Suprapubic skin (tissue), 4 donors: Measurements from ENCODE around the gene METTL13. TPM values are rescaled to one million over a fixed set of nuclear protein-coding genes. Genes with fewer than 3 reads are reported as not detected.
A peak's percentile ranks its signal among the peaks of the same experiment; 100 is the strongest.

Experiments used
- DNase-seq, 2 donors: peaks; one replicate each; pipeline ENCODE4 v3.0.0-alpha.2; 2019; ENCODE audit warnings: low spot score in 2 of 2
- H3K27ac ChIP-seq: fragments of 200-600 bp; sonication (generic); one replicate; pipeline ENCODE4 v1.5.1; 2019
- H3K27me3 ChIP-seq: fragments of 200-600 bp; sonication (generic); one replicate; pipeline ENCODE4 v1.5.1; 2019
- H3K36me3 ChIP-seq: fragments of 200-600 bp; sonication (generic); one replicate; pipeline ENCODE4 v1.5.1; 2019
- H3K4me1 ChIP-seq: fragments of 200-600 bp; sonication (generic); one replicate; pipeline ENCODE4 v1.5.1; 2019
- H3K4me3 ChIP-seq: fragments of 200-600 bp; sonication (generic); one replicate; pipeline ENCODE4 v1.5.1; 2019; ENCODE audit warnings: mild to moderate bottlenecking
- H3K9me3 ChIP-seq: fragments of 200-600 bp; sonication (generic); one replicate; pipeline ENCODE4 v1.5.1; 2019
- CTCF ChIP-seq, 2 donors: fragments of 200-600 bp in 1 of 2; fragments of 450-650 bp in 1 of 2; sonication (generic) in 1 of 2; IDR thresholded peaks; one replicate each; pipeline ENCODE4 v1.5.1; 2016 to 2019; ENCODE audit warnings: antibody characterized with exemption in 2 of 2, mild to moderate bottlenecking in 1 of 2, moderate library complexity in 1 of 2
- EP300 ChIP-seq: sonication (generic); formaldehyde crosslinking; IDR thresholded peaks from one replicate; pipeline ENCODE4 v1.6.1; 2017; ENCODE audit warnings: antibody characterized with exemption
- POLR2A ChIP-seq, 2 donors: fragments of 450-650 bp; IDR thresholded peaks; one replicate each; pipeline ENCODE4 v1.6.1; 2017; ENCODE audit warnings: antibody characterized with exemption in 2 of 2, mild to moderate bottlenecking in 2 of 2, moderate library complexity in 2 of 2
- POLR2AphosphoS5 ChIP-seq, 3 donors: sonication (generic); formaldehyde crosslinking; IDR thresholded peaks; one replicate each; pipeline ENCODE4 v1.6.1; 2017; ENCODE audit warnings: antibody characterized with exemption in 3 of 3
- WGBS: methylation state at CpG from one replicate; pipeline ENCODE4 v1.1.5; 2018; 5-methylcytosine and 5-hydroxymethylcytosine counted together
- total RNA-seq, 4 donors: library from RNA; depleted of rRNA; stranded (reverse); fragments of >200 nt; gene quantifications; one replicate each; pipeline ENCODE4 v1.1.0, GENCODE V29; 2016

METTL13 gene
- total RNA-seq, 4 donors from 2014 or later: 20.2 to 29.4 (median 23.4) TPM

GRCh38 chr1:171834821-171835220, 53.4 kb downstream of the METTL13 start:
- Histone ChIP-seq H3K27me3 (no peaks in the 10 kb centered on the region), H3K9me3 (no peaks in the 10 kb centered on the region), H3K4me1 (no peaks in the 10 kb centered on the region), H3K27ac (no peak overlapping the region), H3K4me3 (no peak overlapping the region), H3K36me3 (no peaks in the 10 kb centered on the region)
- TF ChIP-seq POLR2AphosphoS5 (IDR thresholded peaks at IDR 0.05) (no peak), CTCF (IDR thresholded peaks at IDR 0.05) (no peak), EP300 (no peak), POLR2A (IDR thresholded peaks at IDR 0.05) (no peak)
- 89% methylated on average over 2 of the region's 2 CpGs for WGBS
- DNase-seq: no peak

GRCh38 chr1:171835891-171836290, 54.4 kb downstream of the METTL13 start:
- no peak overlapping the region for H3K4me3 ChIP-seq
- no peaks in the 10 kb centered on the region for H3K27me3 ChIP-seq
- no peaks in the 10 kb centered on the region for H3K4me1 ChIP-seq
- H3K36me3 ChIP-seq: no peaks in the 10 kb centered on the region
- TF ChIP-seq EP300: no peak
- TF ChIP-seq POLR2A (IDR thresholded peaks at IDR 0.05): no peak
- TF ChIP-seq POLR2AphosphoS5 (IDR thresholded peaks at IDR 0.05): no peak
- TF ChIP-seq CTCF (IDR thresholded peaks at IDR 0.05): no peak
- no peaks in the 10 kb centered on the region for H3K9me3 ChIP-seq
- DNase-seq: no peak
- no peak overlapping the region for H3K27ac ChIP-seq

GRCh38 chr1:171841050-171841910, 59.8 kb downstream of the METTL13 start, which contains the start of gene DNM3:
Gene DNM3, plus strand, starts transcription at chr1:171841498. Its CDS starts 159 bp downstream, at chr1:171841657.
- H3K9me3 ChIP-seq: no peaks in the 10 kb centered on the region
- no peaks in the 10 kb centered on the region for H3K36me3 ChIP-seq
- H3K4me3 ChIP-seq: peak within 1 kb of the TSS; percentile 73
- H3K4me1 ChIP-seq: peaks cover 12% of the 10 kb centered on the region
- TF ChIP-seq POLR2A (IDR thresholded peaks at IDR 0.05): no peak
- TF ChIP-seq CTCF (IDR thresholded peaks at IDR 0.05): no peak
- 3% methylated on average over 13 of the region's 85 CpGs for WGBS
- DNase-seq: peak; percentile 85 to 87
- no peaks in the 10 kb centered on the region for H3K27me3 ChIP-seq
- peak within 1 kb of the TSS; percentile 47 for H3K27ac ChIP-seq

- TF ChIP-seq CTCF (IDR thresholded peaks at IDR 0.05) (no peak), EP300 (no peak), POLR2AphosphoS5 (IDR thresholded peaks at IDR 0.05) (no peak), POLR2A (IDR thresholded peaks at IDR 0.05) (no peak)
- Histone ChIP-seq H3K9me3 (no peaks in the 10 kb centered on the region), H3K4me1 (peaks cover 12% of the 10 kb centered on the region), H3K36me3 (no peaks in the 10 kb centered on the region), H3K4me3 (peak overlapping the region; percentile 73), H3K27me3 (no peaks in the 10 kb centered on the region), H3K27ac (no peak overlapping the region)
- 4% methylated on average over 15 of the region's 40 CpGs for WGBS
- peak in 1 of 2 donors; percentile 61 for DNase-seq
Observed at GRCh38 chr1:171841931-171842761, 60.7 kb downstream of the METTL13 start.

GRCh38 chr1:171844381-171844780, 62.9 kb downstream of the METTL13 start:
- H3K27me3 ChIP-seq: no peaks in the 10 kb centered on the region
- no peaks in the 10 kb centered on the region for H3K36me3 ChIP-seq
- TF ChIP-seq CTCF (IDR thresholded peaks at IDR 0.05) (no peak), POLR2AphosphoS5 (IDR thresholded peaks at IDR 0.05) (no peak), EP300 (no peak), POLR2A (IDR thresholded peaks at IDR 0.05) (no peak)
- 81% methylated on average over 2 of the region's 2 CpGs for WGBS
- H3K4me1 ChIP-seq: peaks cover 12% of the 10 kb centered on the region
- H3K27ac ChIP-seq: no peak overlapping the region
- no peak overlapping the region for H3K4me3 ChIP-seq
- DNase-seq: no peak
- H3K9me3 ChIP-seq: no peaks in the 10 kb centered on the region
